C4-2B (cell line): Measurements from ENCODE around the gene NINL.

Source experiments
- ZFX ChIP-seq: fragments of 450-650 bp; IDR thresholded peaks from 2 replicates; pipeline ENCODE4 v1.6.1; 2017
- TF ChIP-seq, protein P1 (sequence below): fragments of 450-650 bp; conservative IDR thresholded peaks from 2 replicates; pipeline ENCODE4 v1.5.1; 2017; ENCODE audit warnings: mild to moderate bottlenecking

GRCh38 chr20:25468126-25469075 lies 116.9 kb downstream of the NINL start:
- TF ChIP-seq, protein P1, sequence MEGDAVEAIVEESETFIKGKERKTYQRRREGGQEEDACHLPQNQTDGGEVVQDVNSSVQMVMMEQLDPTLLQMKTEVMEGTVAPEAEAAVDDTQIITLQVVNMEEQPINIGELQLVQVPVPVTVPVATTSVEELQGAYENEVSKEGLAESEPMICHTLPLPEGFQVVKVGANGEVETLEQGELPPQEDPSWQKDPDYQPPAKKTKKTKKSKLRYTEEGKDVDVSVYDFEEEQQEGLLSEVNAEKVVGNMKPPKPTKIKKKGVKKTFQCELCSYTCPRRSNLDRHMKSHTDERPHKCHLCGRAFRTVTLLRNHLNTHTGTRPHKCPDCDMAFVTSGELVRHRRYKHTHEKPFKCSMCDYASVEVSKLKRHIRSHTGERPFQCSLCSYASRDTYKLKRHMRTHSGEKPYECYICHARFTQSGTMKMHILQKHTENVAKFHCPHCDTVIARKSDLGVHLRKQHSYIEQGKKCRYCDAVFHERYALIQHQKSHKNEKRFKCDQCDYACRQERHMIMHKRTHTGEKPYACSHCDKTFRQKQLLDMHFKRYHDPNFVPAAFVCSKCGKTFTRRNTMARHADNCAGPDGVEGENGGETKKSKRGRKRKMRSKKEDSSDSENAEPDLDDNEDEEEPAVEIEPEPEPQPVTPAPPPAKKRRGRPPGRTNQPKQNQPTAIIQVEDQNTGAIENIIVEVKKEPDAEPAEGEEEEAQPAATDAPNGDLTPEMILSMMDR = no peak
- TF ChIP-seq ZFX = no peak
